Measurements from ENCODE around the gene PTGDR.
A peak's percentile ranks its signal among the peaks of the same experiment; 100 is the strongest.

Gene PTGDR

DNA sequence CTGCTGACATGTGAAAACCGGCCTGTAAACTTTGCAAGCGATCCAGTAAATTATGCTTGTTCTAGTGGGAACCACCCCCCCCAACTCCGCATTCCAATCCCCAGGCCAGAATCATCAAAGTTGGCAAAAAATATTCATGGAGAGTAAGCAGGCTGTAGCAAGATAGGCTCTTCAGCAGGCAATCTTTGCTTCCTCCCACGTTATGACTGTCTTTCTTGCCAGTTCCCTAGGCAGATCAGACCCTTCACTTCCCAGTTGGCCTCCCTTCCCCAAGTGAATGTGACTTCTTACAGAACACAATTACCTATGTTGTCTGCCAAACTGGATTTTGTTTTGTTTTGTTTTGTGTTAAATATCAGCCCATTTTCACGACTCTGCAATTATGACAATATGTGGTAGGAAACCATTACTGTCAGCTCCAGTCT, 45.4 kb downstream of the PTGDR start:
- no peak for DNase-seq (ENCODE audit: low spot score)

DNA sequence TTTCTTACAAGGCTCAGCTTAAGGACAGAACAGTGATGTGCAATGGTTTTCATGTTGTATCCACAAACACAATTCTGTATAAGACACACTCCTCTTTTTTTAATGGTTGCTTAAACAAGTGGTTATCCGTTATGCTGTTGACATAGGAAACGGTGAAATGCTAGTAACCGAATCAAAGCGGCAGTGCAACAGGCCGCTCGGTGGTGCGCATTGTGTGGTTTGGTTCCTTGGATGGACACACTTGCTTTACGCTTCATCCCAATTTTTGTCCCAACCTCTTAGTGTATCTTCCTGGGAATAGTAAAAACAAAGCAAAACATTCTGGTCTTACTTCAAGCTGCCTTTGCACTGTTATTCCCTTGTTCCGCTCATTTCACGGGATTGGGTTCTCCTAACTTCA, 46.0 kb downstream of the PTGDR start:
- no peak for DNase-seq (ENCODE audit: low spot score)

DNA sequence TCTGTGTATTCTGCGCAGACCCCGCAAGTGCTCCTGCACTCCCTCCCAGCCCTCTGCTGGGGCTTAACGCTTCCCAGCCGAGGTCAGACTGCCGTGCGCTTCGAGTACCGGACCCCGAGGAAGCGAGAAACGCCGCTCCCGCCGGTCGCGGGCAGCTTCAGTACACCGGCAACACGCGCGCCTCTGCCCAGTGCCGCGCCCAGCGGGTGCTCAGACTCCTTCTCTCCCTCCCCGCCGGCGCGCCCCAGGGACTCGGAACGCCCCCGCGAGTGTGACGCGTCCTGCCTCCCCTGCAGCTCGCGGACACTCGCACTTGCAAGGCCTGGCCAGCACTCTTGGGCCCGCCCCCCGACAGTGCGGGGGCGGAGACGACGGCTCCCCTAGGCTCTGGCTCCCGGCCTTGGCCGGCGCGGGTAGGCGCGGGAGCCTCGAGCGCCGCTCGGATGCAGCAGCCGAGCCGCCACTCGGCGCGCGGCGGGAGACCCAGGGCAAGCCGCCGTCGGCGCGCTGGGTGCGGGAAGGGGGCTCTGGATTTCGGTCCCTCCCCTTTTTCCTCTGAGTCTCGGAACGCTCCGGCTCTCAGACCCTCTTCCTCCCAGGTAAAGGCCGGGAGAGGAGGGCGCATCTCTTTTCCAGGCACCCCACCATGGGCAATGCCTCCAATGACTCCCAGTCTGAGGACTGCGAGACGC, 46.6 kb downstream of the PTGDR start, which contains the start of gene PTGER2:
TSS of gene PTGER2 (plus strand) at position 410 of the 692 bp plus-strand sequence. CDS start at position 647, 237 bp downstream.
- DNase-seq (ENCODE audit: low spot score) = peak; percentile 90

DNA sequence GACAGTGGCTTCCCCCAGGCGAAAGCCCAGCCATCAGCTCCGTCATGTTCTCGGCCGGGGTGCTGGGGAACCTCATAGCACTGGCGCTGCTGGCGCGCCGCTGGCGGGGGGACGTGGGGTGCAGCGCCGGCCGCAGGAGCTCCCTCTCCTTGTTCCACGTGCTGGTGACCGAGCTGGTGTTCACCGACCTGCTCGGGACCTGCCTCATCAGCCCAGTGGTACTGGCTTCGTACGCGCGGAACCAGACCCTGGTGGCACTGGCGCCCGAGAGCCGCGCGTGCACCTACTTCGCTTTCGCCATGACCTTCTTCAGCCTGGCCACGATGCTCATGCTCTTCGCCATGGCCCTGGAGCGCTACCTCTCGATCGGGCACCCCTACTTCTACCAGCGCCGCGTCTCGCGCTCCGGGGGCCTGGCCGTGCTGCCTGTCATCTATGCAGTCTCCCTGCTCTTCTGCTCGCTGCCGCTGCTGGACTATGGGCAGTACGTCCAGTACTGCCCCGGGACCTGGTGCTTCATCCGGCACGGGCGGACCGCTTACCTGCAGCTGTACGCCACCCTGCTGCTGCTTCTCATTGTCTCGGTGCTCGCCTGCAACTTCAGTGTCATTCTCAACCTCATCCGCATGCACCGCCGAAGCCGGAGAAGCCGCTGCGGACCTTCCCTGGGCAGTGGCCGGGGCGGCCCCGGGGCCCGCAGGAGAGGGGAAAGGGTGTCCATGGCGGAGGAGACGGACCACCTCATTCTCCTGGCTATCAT, 47.3 kb downstream of the PTGDR start:
- peak; percentile 39 for DNase-seq (ENCODE audit: low spot score)

DNA sequence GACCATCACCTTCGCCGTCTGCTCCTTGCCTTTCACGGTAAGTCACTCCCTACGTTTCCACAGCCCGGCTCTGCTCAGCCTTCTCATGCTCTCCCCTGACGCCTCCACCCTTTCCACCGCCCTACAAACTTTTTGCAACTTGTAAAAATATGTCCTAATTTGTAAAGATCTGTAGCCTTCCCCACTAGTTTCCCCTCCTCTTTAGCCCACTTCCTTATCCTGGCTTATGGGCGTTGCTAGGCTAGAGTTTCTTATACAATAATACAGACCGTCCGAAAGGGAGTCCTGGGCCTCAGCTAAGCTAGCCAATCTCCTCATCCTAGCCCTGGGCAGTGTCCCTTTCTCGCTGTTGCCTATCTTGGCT, 47.8 kb downstream of the PTGDR start:
- peak; percentile 56 for DNase-seq (ENCODE audit: low spot score)

DNA sequence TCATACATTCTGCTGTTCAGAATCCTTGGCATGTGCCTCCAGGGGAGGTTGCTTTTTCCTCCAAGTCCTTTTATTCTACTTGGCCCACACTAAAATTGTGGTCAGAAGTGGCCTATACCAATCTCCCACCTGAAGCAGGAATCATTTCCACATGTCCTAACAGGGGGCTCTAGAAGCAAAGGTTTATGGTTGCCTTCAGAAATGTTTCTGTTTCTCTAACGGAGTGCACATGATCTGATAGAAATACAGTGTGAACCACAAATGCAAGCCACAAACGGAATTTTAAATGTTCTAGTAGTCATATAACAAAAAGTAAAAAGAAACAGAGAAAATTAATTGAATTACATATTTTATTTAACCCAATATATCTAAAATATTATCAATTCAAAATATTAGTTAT, 50.6 kb downstream of the PTGDR start:
- DNase-seq (ENCODE audit: low spot score) = peak; percentile 42

DNA sequence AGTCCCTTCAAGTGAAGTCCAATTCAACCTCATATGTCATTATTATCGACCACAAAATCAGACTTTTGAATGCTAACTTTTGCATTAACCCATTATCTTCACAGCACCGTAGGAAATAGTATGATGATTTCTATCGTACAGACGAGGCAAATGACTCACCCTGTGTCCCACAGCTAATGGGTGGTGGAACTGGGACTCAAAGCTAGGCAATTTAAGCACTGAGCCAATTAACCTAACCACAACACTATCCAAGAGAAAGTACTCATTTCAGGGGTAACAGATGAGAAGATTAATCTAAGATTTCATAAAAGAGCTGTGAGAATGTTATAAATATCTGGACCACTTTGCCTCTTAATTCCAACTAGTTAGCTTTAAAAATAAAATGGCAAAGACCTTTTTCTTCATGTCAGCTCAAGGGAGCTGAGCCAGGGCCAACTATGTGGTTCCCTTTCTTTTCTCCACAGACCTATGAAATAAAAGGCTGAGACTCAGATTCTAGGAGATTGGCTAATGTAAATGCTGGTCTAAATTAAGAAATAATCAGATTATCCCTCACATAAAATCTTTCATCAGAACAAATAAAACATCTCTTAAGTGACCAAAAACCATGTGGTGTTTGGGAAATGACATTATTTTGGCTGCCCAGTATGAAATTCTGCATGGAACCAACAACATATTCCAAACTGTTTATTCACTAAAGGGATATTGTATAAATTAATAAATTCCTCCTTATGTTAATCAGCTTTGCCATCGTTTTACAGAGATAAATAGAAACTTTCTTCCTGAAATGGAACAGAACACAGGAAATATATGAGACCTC, 51.5 kb downstream of the PTGDR start:
- peak; percentile 56 for DNase-seq (ENCODE audit: low spot score)

DNA sequence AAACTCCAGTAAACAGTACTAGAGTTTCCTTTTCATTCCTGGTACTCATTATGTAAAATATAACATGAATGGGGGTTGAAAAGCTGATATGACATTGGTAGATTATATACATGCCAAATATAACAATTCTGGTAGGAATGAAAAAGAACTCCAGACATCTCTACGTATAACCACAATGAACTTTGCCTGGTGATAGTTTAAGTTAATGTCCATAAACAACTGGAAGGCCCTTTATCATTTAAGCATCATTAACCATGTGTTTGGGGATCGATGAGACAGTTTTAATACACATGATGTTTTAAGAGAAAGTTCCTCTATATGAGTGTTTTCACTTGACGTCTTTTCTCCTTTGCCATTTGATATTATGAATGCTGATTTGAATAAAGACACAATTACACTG, 52.4 kb downstream of the PTGDR start:
- no peak for DNase-seq (ENCODE audit: low spot score)

DNA sequence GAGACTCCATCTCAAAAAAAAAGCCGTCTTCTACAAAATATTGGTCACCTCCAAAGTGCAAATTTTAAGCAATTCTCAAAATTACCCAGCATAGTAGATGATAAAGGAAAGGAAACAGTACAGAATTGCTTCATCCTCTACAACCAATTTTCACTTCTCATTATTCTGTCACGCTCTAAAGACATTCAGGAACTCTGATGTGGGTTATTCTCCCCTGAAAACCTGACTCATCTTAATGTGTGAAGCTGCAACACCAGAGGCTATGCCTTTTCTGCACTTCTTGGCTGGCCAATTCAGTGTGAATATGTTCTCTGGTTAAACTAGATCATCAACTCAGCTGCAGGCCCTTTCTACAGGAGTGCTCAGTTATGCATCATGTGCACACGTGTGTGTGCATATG, 57.6 kb downstream of the PTGDR start:
- DNase-seq (ENCODE audit: low spot score) = peak; percentile 83

DNA sequence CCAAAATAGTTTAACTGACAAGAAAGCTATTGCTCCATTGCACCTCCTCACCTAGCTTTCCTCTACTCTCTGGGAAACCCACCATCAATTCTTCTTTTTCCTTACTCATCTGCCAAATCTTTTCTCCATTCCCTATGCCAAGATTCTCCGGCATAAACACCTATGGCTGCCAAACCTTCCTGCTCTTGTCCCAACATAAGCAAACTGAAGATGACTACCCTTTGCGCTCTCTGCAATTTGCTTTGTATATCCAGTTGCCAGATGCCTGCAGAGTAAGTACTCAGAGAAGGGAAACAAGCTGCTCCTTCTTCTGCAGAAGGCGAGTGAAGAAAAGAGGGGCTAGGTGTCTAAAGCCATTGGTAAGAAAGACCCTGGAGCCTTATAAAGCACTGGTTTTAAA, 58.1 kb downstream of the PTGDR start:
- DNase-seq (ENCODE audit: low spot score) = no peak
